GM10847 (cell line): ENCODE results near the gene C1QA.

Experiments used
- POLR2A ChIP-seq: IDR thresholded peaks from 2 replicates; pipeline ENCODE4 v1.6.1; 2011; ENCODE audit not compliant: insufficient read length; ENCODE audit errors: extremely low read depth

Gene C1QA

DNA sequence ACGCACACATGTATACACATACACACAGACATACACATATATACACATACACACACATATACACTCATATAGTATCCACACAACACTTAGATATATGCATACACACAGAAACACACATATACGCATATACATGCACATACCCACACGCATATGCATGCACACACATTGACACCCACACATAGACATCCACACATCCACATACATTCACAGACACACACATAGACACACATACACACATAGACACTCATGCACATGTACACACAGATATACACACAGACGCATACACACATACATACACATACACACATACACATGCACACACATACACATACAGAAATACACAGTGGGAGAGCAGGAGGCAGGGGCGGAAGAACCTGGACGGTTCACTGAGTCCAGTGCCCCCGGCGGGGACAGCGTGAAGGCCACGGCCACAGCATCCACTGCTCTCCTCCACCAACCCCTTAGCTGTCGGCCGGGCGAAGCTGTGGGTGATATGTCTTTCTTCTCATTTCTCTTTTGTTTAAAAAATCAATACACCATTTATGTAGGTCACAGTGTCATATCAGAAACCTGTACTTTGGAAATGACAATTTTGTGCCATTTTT lies 13.8 kb downstream of the C1QA start:
- no peak for TF ChIP-seq POLR2A

GRCh38 chr1:22651941-22652856 lies 15.8 kb downstream of the C1QA start:
- TF ChIP-seq POLR2A: no peak

- TF ChIP-seq POLR2A: no peak
These were observed 16.5 kb downstream of the C1QA start, which contains the start of gene C1QB for GRCh38 chr1:22652881-22653316. Gene C1QB, plus strand, starts transcription at chr1:22653236. Its CDS starts 6,227 bp downstream, at chr1:22659463.

DNA sequence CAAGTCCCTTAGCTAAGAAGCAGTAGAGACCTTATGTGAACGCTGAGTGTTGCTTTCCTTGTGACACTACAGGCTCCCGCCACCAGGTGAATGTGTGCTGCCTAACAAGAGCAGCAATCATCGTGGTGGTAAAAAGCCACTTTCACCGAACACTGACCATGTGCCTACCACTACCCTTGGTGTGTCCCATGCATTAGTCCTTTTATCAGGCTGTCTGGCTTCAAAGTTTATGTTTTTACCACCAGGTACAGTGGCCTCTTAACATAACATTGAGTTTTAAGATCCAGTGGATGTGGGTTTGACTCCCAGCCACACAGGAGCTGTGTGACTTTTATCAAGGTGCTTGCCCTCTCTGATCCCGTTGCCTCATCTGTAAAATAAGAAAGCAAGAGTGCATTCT lies 18.3 kb downstream of the C1QA start:
- no peak for TF ChIP-seq POLR2A

- TF ChIP-seq POLR2A: no peak
These were observed 22.1 kb downstream of the C1QA start for GRCh38 chr1:22658385-22659163.

DNA sequence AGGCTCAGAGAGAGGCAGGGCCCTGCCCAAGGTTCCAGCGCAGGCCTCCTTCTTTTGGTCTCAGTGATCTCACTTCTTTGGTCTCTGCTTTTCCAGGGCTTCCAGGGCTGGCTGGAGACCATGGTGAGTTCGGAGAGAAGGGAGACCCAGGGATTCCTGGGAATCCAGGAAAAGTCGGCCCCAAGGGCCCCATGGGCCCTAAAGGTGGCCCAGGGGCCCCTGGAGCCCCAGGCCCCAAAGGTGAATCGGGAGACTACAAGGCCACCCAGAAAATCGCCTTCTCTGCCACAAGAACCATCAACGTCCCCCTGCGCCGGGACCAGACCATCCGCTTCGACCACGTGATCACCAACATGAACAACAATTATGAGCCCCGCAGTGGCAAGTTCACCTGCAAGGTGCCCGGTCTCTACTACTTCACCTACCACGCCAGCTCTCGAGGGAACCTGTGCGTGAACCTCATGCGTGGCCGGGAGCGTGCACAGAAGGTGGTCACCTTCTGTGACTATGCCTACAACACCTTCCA lies 24.4 kb downstream of the C1QA start:
- TF ChIP-seq POLR2A: no peak

DNA sequence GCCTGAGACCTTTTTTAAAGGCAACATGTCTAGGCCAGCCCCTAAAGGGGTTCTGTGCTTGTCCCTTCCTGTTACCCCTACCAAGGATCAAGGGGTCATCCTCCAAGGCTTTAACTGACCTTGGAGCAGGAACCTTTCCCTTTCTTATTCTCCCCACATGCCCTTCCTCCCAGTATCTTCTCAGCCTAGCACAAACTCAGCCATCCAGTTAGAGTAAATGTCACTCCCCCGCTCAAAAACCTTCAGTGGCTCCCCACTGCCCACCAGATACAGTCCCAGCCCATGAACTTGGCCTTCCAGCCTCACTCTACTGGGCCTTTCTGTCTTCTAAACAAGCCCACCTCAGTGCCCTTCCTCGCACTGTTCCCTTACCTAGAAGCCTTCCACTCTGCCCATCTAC lies 25.5 kb downstream of the C1QA start:
- TF ChIP-seq POLR2A: no peak

- TF ChIP-seq POLR2A: no peak
These were observed 25.9 kb downstream of the C1QA start for GRCh38 chr1:22662318-22662717.

- TF ChIP-seq POLR2A: no peak
These were observed 26.6 kb downstream of the C1QA start for GRCh38 chr1:22662986-22663408.

- no peak for TF ChIP-seq POLR2A
These were observed 29.3 kb downstream of the C1QA start for GRCh38 chr1:22665752-22666151.

DNA sequence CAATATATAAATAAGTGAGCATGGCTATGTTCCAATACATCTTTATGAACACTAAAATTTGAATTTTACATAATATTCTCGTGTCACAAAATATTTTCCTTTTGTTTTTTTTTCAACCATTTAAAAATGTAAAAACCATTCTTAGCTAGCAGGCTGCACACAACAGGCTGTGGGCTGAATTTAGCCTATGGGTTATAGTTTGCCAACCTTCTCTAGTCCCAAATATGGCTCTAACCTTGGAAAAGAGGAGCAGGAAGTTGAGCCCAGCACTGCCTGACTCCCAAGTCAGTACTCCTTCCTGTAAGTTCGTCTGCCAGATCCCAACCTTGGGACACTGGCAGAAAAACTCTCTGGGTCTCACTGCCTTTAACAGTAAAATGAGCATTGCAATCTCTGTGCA lies 30.0 kb downstream of the C1QA start:
- no peak for TF ChIP-seq POLR2A

DNA sequence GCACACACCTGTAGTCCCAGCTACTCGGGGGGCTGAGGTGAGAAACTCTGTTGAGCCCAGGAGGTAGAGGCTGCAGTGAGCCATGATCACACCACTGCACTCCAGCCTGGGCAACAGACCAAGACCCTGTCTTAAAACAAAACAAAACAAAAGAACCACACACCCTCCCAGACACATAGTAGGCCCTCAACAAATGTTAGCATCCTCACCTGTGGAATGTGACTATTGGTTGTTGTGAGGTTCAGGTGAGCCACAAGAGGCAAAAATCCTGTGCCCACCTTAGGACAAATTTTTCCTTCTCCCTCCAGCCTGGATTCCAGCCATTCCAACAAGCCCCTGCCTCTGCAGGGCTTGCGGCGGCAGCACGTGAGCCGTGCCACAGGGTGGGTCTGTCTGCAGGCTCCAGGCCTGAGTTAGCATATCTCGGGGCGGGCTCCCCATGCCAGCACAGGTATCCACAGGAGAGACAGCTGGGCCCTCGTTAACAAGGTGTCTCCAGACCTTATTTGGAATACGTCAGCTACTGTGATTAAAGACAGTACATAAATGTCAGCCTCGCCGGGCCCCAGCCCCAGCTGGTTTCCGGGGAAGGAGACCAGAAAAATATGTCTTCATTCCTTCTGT lies 34.0 kb downstream of the C1QA start:
- no peak for TF ChIP-seq POLR2A

DNA sequence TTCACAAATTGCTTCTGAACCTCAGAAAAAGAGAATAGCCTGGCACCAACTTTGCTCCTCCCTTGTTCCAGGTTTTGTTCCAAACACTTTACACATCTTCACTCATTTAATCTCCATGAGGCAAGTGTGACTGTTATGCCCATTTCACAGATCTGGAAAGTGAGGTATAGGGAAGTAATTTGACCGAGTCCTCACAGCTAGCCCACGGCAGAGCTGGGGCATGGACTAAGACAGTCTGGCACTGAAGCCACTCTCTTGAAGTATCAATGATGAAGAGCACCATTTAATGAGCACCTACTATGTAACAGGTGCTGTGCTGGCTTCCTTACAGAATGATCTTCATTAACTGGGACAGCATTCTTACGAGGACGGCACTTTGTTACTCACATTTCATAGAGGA lies 35.6 kb downstream of the C1QA start:
- no peak for TF ChIP-seq POLR2A

DNA sequence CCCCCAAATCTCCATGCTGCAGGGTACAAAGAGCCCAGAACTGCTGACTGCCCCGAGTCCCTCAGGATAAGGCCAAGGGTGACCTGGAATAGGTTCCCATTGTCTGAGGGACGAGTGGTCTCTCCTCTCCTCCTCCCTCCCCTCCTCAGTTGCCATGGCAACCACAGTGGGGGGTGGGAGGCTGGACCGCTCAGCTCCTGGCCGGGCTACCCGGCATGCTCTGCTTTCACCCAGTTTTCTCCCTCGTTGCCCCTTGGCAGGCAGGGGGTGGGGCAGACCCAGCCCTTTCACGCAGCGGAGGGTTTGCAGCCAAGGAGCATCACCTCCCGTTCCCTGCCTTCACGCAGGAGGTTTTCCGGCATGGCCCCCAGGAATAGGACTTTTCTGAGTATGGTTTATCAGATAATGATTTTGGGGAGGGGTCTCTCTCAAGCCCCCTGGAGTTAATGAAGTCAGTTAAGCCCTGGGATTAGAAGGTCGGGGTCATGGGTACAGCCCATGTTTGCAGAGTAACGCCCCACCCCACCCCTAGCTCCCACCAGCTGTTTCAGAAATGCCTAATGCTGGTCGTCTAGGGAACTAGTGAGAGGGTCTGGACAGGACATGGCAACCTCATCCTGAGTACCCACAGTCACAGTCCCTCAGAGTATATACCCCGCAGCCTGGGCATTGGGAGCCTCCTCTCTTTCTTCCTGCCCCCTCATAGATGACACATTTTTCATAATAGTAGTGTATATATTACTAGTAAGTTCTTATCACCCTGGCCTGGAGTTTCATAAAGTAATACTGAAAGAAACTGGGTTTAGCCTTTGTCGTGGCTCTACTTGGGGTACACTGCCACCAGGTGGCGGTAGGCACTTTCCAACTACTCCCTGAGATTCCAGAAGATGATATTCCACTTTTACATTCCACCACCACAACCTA lies 37.3 kb downstream of the C1QA start:
- no peak for TF ChIP-seq POLR2A
